DOHH2 (cell line): Measurements from ENCODE around the gene SLC9A8.

Experiments
- H3F3A ChIP-seq: fragments of 200-600 bp; sonication (generic), shearing (Covaris generic); 2 replicates; pipeline ENCODE4 v1.6.0; 2016; ENCODE audit warnings: antibody characterized with exemption, mild to moderate bottlenecking; ENCODE audit not compliant: control insufficient read depth, insufficient read depth
- H3K27ac ChIP-seq: fragments of 200-600 bp; sonication (generic); 2 replicates; pipeline ENCODE4 v1.5.1; 2014; ENCODE audit warnings: low read depth, mild to moderate bottlenecking, low read length, moderate library complexity
- H3K27me3 ChIP-seq: fragments of 200-600 bp; sonication (generic); 2 replicates; pipeline ENCODE4 v1.6.1; 2014; ENCODE audit warnings: mild to moderate bottlenecking, low read length, mixed read lengths; ENCODE audit not compliant: control insufficient read depth
- H3K36me3 ChIP-seq: fragments of 200-600 bp; sonication (generic); 2 replicates; pipeline ENCODE4 v1.6.1; 2014; ENCODE audit warnings: mild to moderate bottlenecking, low read length, moderate library complexity, mixed read lengths; ENCODE audit not compliant: control insufficient read depth
- H3K4me1 ChIP-seq: fragments of 200-600 bp; sonication (generic); 2 replicates; pipeline ENCODE4 v1.6.1; 2014; ENCODE audit warnings: mild to moderate bottlenecking, low read length, mixed read lengths; ENCODE audit not compliant: control insufficient read depth
- H3K4me2 ChIP-seq: fragments of 200-600 bp; sonication (generic); 2 replicates; pipeline ENCODE4 v1.6.0; 2014; ENCODE audit warnings: mild to moderate bottlenecking, low read length, moderate library complexity
- H3K4me3 ChIP-seq: fragments of 200-600 bp; sonication (generic); 2 replicates; pipeline ENCODE4 v1.5.1; 2014; ENCODE audit warnings: mild to moderate bottlenecking, low read length, mixed read lengths
- H3K79me2 ChIP-seq: fragments of 200-600 bp; sonication (generic); 2 replicates; pipeline ENCODE4 v1.6.1; 2014; ENCODE audit warnings: mild to moderate bottlenecking, low read length, mixed read lengths; ENCODE audit not compliant: control insufficient read depth
- H3K9me2 ChIP-seq: fragments of 200-600 bp; sonication (generic); replicated peaks from 2 replicates; pipeline ENCODE4 v1.6.1; 2014; ENCODE audit warnings: mild to moderate bottlenecking, low read length, mixed read lengths; ENCODE audit not compliant: control insufficient read depth
- H3K9me3 ChIP-seq: fragments of 200-600 bp; sonication (generic); 2 replicates; pipeline ENCODE4 v1.6.1; 2014; ENCODE audit warnings: antibody characterized with exemption, low read length, mixed read lengths; ENCODE audit not compliant: control insufficient read depth, insufficient read depth
- H4K20me1 ChIP-seq: fragments of 200-600 bp; sonication (generic); 2 replicates; pipeline ENCODE4 v1.6.0; 2014; ENCODE audit warnings: low read depth, mild to moderate bottlenecking, antibody characterized with exemption, low read length, moderate library complexity; ENCODE audit not compliant: control insufficient read depth, insufficient read depth
- CTCF ChIP-seq: fragments of 200-600 bp; sonication (generic); IDR thresholded peaks from one replicate; pipeline ENCODE4 v1.5.1; 2014; ENCODE audit warnings: antibody characterized with exemption, mild to moderate bottlenecking, low read depth, low read length; ENCODE audit not compliant: poor library complexity, severe bottlenecking
- EZH2phosphoT487 ChIP-seq: fragments of 200-600 bp; sonication (generic); IDR thresholded peaks from 2 replicates; pipeline ENCODE4 v1.6.1; 2017; ENCODE audit warnings: borderline replicate concordance, mild to moderate bottlenecking, antibody characterized with exemption, low read length, moderate library complexity, mixed read lengths

SLC9A8 gene

GRCh38 chr20:49862607-49863200 is 50.1 kb downstream of the SLC9A8 start:
- TF ChIP-seq CTCF (no peak), EZH2phosphoT487 (no peak)
- Histone ChIP-seq H3F3A (no peaks in the 10 kb centered on the region), H3K9me2 (no peaks in the 10 kb centered on the region), H3K27me3 (no peaks in the 10 kb centered on the region), H3K4me2 (no peak overlapping the region), H4K20me1 (no peaks in the 10 kb centered on the region), H3K9me3 (no peaks in the 10 kb centered on the region), H3K36me3 (peaks cover 16% of the 10 kb centered on the region; the same call in 1 of the 2 replicates), H3K27ac (no peak overlapping the region), H3K4me3 (no peak overlapping the region), H3K4me1 (no peaks in the 10 kb centered on the region), H3K79me2 (no peaks in the 10 kb centered on the region)

- no peaks in the 10 kb centered on the region for H3K9me2 ChIP-seq
- no peaks in the 10 kb centered on the region for H3F3A ChIP-seq
- TF ChIP-seq EZH2phosphoT487 (no peak), CTCF (no peak)
- H3K27me3 ChIP-seq = no peaks in the 10 kb centered on the region
- peaks cover 16% of the 10 kb centered on the region for H3K36me3 ChIP-seq
- no peaks in the 10 kb centered on the region for H3K79me2 ChIP-seq
- H3K4me3 ChIP-seq = no peak overlapping the region
- no peaks in the 10 kb centered on the region for H4K20me1 ChIP-seq
- H3K27ac ChIP-seq = no peak overlapping the region
- H3K9me3 ChIP-seq = no peaks in the 10 kb centered on the region
- H3K4me1 ChIP-seq = peaks cover 4% of the 10 kb centered on the region; the same call in 1 of the 2 replicates
- H3K4me2 ChIP-seq = no peak overlapping the region
These were observed 51.0 kb downstream of the SLC9A8 start for GRCh38 chr20:49863666-49864065.

GRCh38 chr20:49865559-49865958 is 52.9 kb downstream of the SLC9A8 start:
- Histone ChIP-seq H4K20me1 (no peaks in the 10 kb centered on the region), H3K9me3 (no peaks in the 10 kb centered on the region), H3K4me2 (no peak overlapping the region), H3K27me3 (no peaks in the 10 kb centered on the region), H3K27ac (no peak overlapping the region), H3F3A (no peaks in the 10 kb centered on the region), H3K4me3 (no peak overlapping the region), H3K79me2 (no peaks in the 10 kb centered on the region), H3K9me2 (no peaks in the 10 kb centered on the region), H3K36me3 (peaks cover 8% of the 10 kb centered on the region), H3K4me1 (peaks cover 4% of the 10 kb centered on the region; the same call in 1 of the 2 replicates)
- TF ChIP-seq EZH2phosphoT487 = no peak
- no peak for TF ChIP-seq CTCF
